HG02973 (cell line): ENCODE results near the gene ZDBF2.
A peak's percentile ranks its signal among the peaks of the same experiment; 100 is the strongest.
"Not testable (repeated sequence)": the region's sequence is repeated elsewhere in the genome, so short reads cannot be mapped to it uniquely, and the experiment has no call there.

ENCODE experiments used
- ATAC-seq: cut with Tn5 transposase; IDR thresholded peaks from one replicate; pipeline ENCODE4 v1.9.1; 2021; ENCODE audit warnings: moderate library complexity; ENCODE audit not compliant: unreplicated experiment

The ZDBF2 gene

GRCh38 chr2:206274434-206275311, at the start of gene ZDBF2:
TSS of gene ZDBF2 (plus strand) at chr2:206274663. CDS start at chr2:206281850, 7,187 bp downstream.
- ATAC-seq, result peak; percentile 83

- peak; percentile 96 for ATAC-seq
Observed at GRCh38 chr2:206225435-206226232, 48.8 kb upstream of the ZDBF2 start.

- not testable (repeated sequence) for ATAC-seq
Observed at GRCh38 chr2:206228636-206229035, 45.8 kb upstream of the ZDBF2 start.

GRCh38 chr2:206229642-206230041, 44.8 kb upstream of the ZDBF2 start:
- no peak for ATAC-seq

- no peak for ATAC-seq
Observed at GRCh38 chr2:206230060-206230762, 44.3 kb upstream of the ZDBF2 start.

- no peak for ATAC-seq
Observed at GRCh38 chr2:206231669-206232286, 42.7 kb upstream of the ZDBF2 start.

- ATAC-seq, result peak; percentile 65
Observed at GRCh38 chr2:206232287-206233035, 42.0 kb upstream of the ZDBF2 start.

- ATAC-seq, result no peak
Observed at GRCh38 chr2:206239157-206239556, 35.3 kb upstream of the ZDBF2 start.

- ATAC-seq, result no peak
Observed at GRCh38 chr2:206240327-206240726, 34.1 kb upstream of the ZDBF2 start.

GRCh38 chr2:206241736-206242135, 32.7 kb upstream of the ZDBF2 start:
- ATAC-seq, result no peak

GRCh38 chr2:206245265-206245672, 29.2 kb upstream of the ZDBF2 start:
- peak; percentile 49 for ATAC-seq

- ATAC-seq, result no peak
Observed at GRCh38 chr2:206250041-206250897, 24.2 kb upstream of the ZDBF2 start.

GRCh38 chr2:206253125-206253776, 21.2 kb upstream of the ZDBF2 start:
- ATAC-seq, result no peak

- ATAC-seq, result no peak
Observed at GRCh38 chr2:206253777-206254166, 20.7 kb upstream of the ZDBF2 start.

GRCh38 chr2:206255003-206255402, 19.5 kb upstream of the ZDBF2 start:
- no peak for ATAC-seq

GRCh38 chr2:206256706-206257205, 17.7 kb upstream of the ZDBF2 start:
- no peak for ATAC-seq

- no peak for ATAC-seq
Observed at GRCh38 chr2:206257350-206257749, 17.1 kb upstream of the ZDBF2 start.

GRCh38 chr2:206257861-206258260, 16.6 kb upstream of the ZDBF2 start:
- no peak for ATAC-seq
